Measurements from ENCODE around the gene BBS9. TPM values are rescaled to one million over a fixed set of nuclear protein-coding genes. Genes with fewer than 3 reads are reported as not detected.

The BBS9 gene
- total and polyA plus RNA-seq, 2 donors from 2014 or later: 9.0 to 23.4 TPM

GRCh38 chr7:33193308-33193864 lies 64.0 kb downstream of the BBS9 start:
- no peak for TF ChIP-seq CTCF (IDR thresholded peaks at IDR 0.05; ENCODE audit: borderline replicate concordance, extremely low read depth, insufficient read depth)
- FAIRE-seq (no peak), DNase-seq (no peak)
- no peak overlapping the region for H3K9ac ChIP-seq (ENCODE audit: low read length in 3 of 3)
- peaks cover 0 to 11% (median 3%) of the 10 kb centered on the region in 3 donors for H3K4me1 ChIP-seq (ENCODE audit: control insufficient read depth in 2 of 3, insufficient read depth in 2 of 3, low read depth in 1 of 3, low read length in 3 of 3)
- H3K9me3 ChIP-seq (ENCODE audit: control insufficient read depth in 2 of 3, insufficient read depth in 1 of 3, low read length in 3 of 3): peaks cover 0 to 4% (median 0%) of the 10 kb centered on the region in 3 donors
- H3K4me3 ChIP-seq (ENCODE audit: low read length in 3 of 3): no peak overlapping the region
- no peak overlapping the region for H3K27ac ChIP-seq (ENCODE audit: low read depth in 2 of 2, low read length in 2 of 2)
- H3K27me3 ChIP-seq (ENCODE audit: control insufficient read depth, insufficient read depth, low read length): no peaks in the 10 kb centered on the region
- intact Hi-C loops (cut with DNase I): no loop called here
- no peaks in the 10 kb centered on the region for H3K36me3 ChIP-seq (ENCODE audit: control insufficient read depth in 2 of 3, insufficient read depth in 3 of 3, low read length in 3 of 3)

- TF ChIP-seq CTCF (IDR thresholded peaks at IDR 0.05; ENCODE audit: borderline replicate concordance, extremely low read depth, insufficient read depth): no peak
- H3K27ac ChIP-seq (ENCODE audit: low read depth in 2 of 2, low read length in 2 of 2): no peak overlapping the region
- no peak for FAIRE-seq
- no peaks in the 10 kb centered on the region for H3K27me3 ChIP-seq (ENCODE audit: control insufficient read depth, insufficient read depth, low read length)
- intact Hi-C loops (cut with DNase I): no loop called here
- H3K4me3 ChIP-seq (ENCODE audit: low read length in 3 of 3): no peak overlapping the region
- H3K4me1 ChIP-seq (ENCODE audit: control insufficient read depth in 2 of 3, insufficient read depth in 2 of 3, low read depth in 1 of 3, low read length in 3 of 3): peaks cover 0 to 11% (median 3%) of the 10 kb centered on the region in 3 donors
- no peak overlapping the region for H3K9ac ChIP-seq (ENCODE audit: low read length in 3 of 3)
- no peaks in the 10 kb centered on the region for H3K36me3 ChIP-seq (ENCODE audit: control insufficient read depth in 2 of 3, insufficient read depth in 3 of 3, low read length in 3 of 3)
- DNase-seq: no peak
- peaks cover 0 to 4% (median 0%) of the 10 kb centered on the region in 3 donors for H3K9me3 ChIP-seq (ENCODE audit: control insufficient read depth in 2 of 3, insufficient read depth in 1 of 3, low read length in 3 of 3)
Measured at GRCh38 chr7:33195264-33195663, 65.9 kb downstream of the BBS9 start.

DNA sequence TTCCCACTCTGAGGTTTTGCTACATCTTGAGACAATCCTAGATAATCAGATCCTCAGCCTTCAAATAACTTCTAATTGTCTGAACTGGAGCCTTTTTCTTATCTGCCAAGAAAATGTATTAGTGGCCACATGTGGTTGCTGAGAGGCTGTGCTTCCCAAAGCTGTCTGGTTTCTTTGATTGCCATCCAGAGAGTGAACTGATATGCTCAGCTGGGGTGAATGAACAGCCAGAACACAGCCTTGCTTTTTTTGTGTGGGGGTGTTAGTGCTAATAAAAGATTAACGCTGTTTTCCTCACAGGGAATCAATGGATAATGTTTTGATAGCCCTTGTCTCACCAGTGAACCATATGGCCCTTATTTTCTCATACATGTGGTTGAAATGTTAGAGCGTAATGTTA lies 66.9 kb downstream of the BBS9 start:
- Histone ChIP-seq H3K9ac (ENCODE audit: low read length in 3 of 3) (no peak overlapping the region), H3K9me3 (ENCODE audit: control insufficient read depth in 2 of 3, insufficient read depth in 1 of 3, low read length in 3 of 3) (peaks cover 0 to 4% (median 0%) of the 10 kb centered on the region in 3 donors), H3K27me3 (ENCODE audit: control insufficient read depth, insufficient read depth, low read length) (no peaks in the 10 kb centered on the region), H3K36me3 (ENCODE audit: control insufficient read depth in 2 of 3, insufficient read depth in 3 of 3, low read length in 3 of 3) (no peaks in the 10 kb centered on the region), H3K27ac (ENCODE audit: low read depth in 2 of 2, low read length in 2 of 2) (no peak overlapping the region), H3K4me1 (ENCODE audit: control insufficient read depth in 2 of 3, insufficient read depth in 2 of 3, low read depth in 1 of 3, low read length in 3 of 3) (peaks cover 0 to 11% (median 0%) of the 10 kb centered on the region in 3 donors), H3K4me3 (ENCODE audit: low read length in 3 of 3) (no peak overlapping the region)
- FAIRE-seq (no peak), DNase-seq (no peak)
- intact Hi-C loops (cut with DNase I): no loop called here
- TF ChIP-seq CTCF (IDR thresholded peaks at IDR 0.05; ENCODE audit: borderline replicate concordance, extremely low read depth, insufficient read depth): no peak

DNA sequence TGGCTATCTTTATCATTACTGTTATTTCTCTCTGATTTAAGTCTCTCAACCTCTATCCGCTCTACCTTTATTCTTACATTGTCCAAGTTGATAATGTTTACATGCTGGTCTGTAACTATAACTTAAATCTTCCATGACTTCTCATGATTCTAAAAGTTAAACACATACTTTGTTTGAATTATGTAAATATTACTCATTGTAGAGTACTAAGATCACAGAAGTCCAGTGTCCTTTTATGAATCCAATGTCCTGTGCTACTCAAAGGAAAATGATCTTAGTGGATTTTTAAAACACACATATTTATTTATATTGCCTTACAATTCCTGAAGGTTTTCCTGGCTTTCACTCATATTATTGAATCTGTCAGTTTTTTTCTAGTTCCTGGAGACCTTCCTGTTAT lies 70.9 kb downstream of the BBS9 start:
- Histone ChIP-seq H3K9me3 (ENCODE audit: control insufficient read depth in 2 of 3, insufficient read depth in 1 of 3, low read length in 3 of 3) (no peaks in the 10 kb centered on the region), H3K4me3 (ENCODE audit: low read length in 3 of 3) (no peak overlapping the region), H3K27ac (ENCODE audit: low read depth in 2 of 2, low read length in 2 of 2) (no peak overlapping the region), H3K9ac (ENCODE audit: low read length in 3 of 3) (no peak overlapping the region), H3K36me3 (ENCODE audit: control insufficient read depth in 2 of 3, insufficient read depth in 3 of 3, low read length in 3 of 3) (no peaks in the 10 kb centered on the region), H3K4me1 (ENCODE audit: control insufficient read depth in 2 of 3, insufficient read depth in 2 of 3, low read depth in 1 of 3, low read length in 3 of 3) (no peaks in the 10 kb centered on the region), H3K27me3 (ENCODE audit: control insufficient read depth, insufficient read depth, low read length) (no peaks in the 10 kb centered on the region)
- FAIRE-seq: no peak
- no peak for TF ChIP-seq CTCF (IDR thresholded peaks at IDR 0.05; ENCODE audit: borderline replicate concordance, extremely low read depth, insufficient read depth)
- intact Hi-C loops (cut with DNase I): no loop called here
- DNase-seq: no peak

Measured in kidney (tissue), 14 donors.